Activated gamma-delta T cell treated with Interleukin-2 at 50 U/mL for 16 hours (primary cell): ENCODE measurements around the gene MEGF9.

Source experiments
- DNase-seq: peaks from one replicate; pipeline ENCODE4 v3.0.0-alpha.2; 2020

Gene MEGF9

GRCh38 chr9:120619751-120620655 lies 94.3 kb downstream of the MEGF9 start:
- DNase-seq, result peak; percentile 54

DNA sequence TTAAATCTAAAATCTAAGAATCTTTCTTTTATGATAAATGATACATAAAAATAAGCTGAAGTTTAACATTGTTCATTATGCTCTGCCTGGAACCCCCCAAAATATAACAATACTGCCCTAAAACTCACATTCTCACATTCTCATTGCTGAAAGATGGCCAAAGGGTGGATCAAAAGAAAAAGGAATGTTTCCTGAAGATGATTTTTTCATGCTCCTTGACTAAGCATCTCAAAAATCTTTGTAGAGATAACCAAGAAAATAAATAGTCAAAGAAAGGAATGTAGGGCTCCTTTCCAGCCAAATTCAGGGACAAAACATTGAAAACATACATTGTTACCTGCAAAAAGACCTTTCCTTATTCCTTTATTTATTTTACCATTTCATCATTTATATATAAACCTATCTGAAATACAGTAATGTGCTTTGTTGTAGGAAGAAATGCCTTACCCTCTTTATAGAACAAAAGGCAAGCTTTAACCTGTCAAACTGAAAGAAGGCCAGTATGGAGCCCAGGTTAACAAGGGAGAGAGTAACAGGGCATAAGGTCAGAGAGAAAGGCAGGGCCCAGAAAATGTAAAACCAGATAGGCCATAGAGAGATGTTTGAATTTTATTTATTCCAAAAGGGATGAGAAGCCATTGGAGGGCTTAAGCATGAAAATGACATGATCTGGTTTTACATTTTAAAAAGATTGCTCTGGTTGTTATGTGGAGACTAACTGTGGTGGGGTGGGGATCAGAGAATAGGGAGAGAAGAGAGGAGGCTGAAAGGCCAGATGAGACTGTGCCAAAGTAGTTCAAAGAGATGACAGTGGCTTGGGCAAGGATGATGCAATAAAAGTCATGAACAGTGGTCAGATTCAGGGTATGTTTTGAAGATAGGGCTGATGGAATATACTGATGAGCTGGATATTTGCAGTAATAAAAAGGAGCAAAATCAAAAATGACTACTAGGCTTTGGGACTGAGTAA lies 97.0 kb downstream of the MEGF9 start:
- no peak for DNase-seq

DNA sequence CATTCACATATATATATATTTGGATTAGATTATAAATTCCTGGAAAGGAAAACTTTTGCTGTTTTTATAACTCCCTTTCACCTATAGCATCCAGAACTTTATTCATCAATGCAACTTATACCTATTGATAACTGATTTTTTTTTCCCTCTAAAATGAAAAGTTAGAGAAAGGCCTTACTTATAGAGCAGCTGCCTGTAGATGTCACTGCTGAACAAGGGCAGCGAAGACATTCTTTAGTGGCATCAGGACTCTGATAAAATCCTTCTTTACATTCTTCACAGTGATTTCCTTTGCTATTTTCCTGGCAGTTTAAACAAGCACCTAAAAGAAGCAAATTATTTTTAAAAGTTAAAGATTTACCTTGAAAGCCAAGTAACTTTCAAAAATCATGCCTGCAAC lies 102.1 kb downstream of the MEGF9 start:
- no peak for DNase-seq

DNA sequence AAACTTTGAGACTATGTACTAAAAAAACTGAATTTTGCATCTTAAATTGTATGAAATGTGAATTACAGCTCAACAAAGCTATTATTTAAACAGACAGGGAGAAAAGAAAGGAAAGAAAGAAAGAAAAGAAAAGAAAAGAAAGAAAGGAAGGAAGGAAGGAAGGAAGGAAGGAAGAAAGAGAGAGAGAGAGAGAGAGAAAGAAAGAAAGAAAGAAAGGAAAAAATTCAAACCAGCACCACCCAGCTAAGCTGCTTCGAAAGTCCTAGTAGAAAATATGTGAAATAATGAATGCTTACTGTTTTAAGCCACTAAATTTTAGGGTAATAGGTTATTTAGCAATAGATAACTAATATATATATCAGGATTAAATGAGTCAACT lies 102.6 kb downstream of the MEGF9 start:
- DNase-seq, result no peak

DNA sequence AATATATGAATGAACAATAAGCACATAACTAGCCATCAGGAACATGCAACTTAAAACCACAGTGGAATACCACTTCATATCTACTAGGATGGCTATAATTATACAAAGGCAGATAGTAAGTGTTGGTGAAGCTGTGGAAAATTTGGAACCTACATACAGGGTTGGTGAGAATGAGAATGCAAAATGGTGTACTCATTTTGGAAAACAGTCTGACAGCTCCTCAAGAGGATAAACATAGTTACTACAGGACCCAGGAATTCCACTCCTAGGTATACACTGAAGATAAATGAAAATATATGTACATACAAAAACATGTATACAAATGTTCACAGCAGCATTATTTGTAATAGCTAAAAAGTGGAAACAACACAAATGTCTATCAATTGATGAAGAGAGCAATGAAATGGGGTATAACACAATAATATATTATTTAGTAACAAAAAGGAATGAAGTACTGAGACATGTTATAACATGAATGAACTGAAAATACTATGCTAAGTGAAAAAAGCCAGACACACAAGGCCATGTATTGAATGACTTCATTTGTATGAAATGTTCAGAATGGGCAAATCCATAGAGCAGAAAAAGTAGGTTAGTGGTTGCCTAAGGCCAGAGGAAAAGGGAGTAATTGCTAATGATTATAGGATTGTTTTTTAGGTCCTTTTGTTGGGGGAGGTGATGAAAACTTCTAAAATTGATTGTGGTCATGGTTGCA lies 103.1 kb downstream of the MEGF9 start:
- DNase-seq, result no peak

GRCh38 chr9:120609636-120610035 lies 104.6 kb downstream of the MEGF9 start:
- no peak for DNase-seq

- no peak for DNase-seq
These were observed 105.8 kb downstream of the MEGF9 start for GRCh38 chr9:120608421-120608820.

GRCh38 chr9:120603591-120603990 lies 110.7 kb downstream of the MEGF9 start:
- DNase-seq, result no peak

GRCh38 chr9:120603010-120603409 lies 111.3 kb downstream of the MEGF9 start:
- DNase-seq, result no peak

GRCh38 chr9:120593955-120594277 lies 120.4 kb downstream of the MEGF9 start:
- no peak for DNase-seq

- no peak for DNase-seq
These were observed 120.9 kb downstream of the MEGF9 start for GRCh38 chr9:120593250-120593954.

DNA sequence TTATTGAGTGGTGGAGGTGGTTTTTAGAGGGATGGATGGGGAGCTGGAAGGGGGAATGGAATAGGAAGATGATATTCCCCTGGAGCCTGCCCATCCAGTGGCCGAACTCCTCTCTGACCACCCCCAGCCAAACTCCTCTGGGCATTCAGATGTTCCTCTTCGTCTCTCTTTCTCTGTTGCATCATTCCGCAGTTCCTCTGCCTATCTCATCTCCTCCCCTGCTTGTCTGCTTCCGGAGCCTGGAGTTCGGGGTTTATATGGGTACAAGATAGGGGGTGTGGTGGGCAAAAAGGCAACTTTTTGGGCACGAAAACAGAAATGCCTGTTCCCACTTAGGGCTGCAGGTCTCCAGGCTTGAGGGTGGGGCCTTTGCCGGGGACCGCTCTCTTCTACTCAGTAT lies 122.1 kb downstream of the MEGF9 start:
- DNase-seq, result no peak

GRCh38 chr9:120587328-120587727 lies 126.9 kb downstream of the MEGF9 start:
- no peak for DNase-seq

DNA sequence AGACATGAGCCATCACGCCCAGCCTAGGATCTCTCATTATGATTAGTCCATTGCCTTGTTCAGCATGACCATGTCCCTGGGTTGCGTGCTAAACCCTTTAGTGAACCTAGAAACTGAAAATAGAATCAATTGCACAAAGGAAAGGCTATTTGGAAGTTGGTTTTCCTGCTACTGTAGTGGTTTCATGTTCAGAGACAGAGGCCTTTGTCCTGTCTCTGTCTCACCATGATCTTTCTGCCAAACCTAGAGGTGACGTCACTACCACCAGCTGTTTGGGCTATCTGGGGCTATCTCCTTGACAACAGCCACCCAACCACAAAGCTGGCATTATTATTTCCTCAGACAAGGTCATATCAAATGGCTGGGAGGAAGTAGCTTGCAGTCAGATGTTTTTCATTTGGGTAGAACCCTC lies 130.3 kb downstream of the MEGF9 start:
- peak; percentile 12 for DNase-seq

GRCh38 chr9:120580051-120580896 lies 134.0 kb downstream of the MEGF9 start, which contains the start of gene CDK5RAP2:
TSS of gene CDK5RAP2 (minus strand) at chr9:120580167. CDS start at chr9:120579978, 189 bp downstream.
- peak; percentile 90 for DNase-seq

- DNase-seq, result no peak
These were observed 134.9 kb downstream of the MEGF9 start for GRCh38 chr9:120579139-120580050.

DNA sequence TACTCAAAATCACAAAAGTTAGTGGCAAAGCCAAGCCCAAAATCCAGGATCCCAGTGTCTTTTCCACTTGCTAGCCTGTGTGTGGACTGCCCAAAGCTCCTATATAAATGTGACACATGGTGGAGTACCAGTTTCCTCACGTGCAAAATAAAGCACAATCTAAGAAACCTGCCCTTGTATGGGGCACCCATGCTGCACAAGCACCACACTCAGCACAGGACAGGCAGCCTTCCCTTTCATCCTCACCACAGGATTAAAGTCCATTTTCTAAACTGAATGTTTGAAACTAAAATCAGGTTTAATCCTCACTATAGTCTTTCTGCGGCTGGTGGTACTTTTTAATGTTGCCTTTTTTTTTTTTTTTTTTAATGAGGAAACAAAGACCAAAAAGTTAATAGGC lies 139.8 kb downstream of the MEGF9 start:
- DNase-seq, result no peak

- no peak for DNase-seq
These were observed 141.8 kb downstream of the MEGF9 start for GRCh38 chr9:120572472-120572871.

GRCh38 chr9:120571443-120572257 lies 142.6 kb downstream of the MEGF9 start:
- DNase-seq, result no peak
